Stimulated activated CD8-positive, alpha-beta memory T cell treated with anti-CD3 and anti-CD28 coated beads, Interleukin-7, amount 100 ng/mL, for 24 hours (primary cell): ENCODE data around the gene PROP1.
"Not testable (repeated sequence)": the region's sequence is repeated elsewhere in the genome, so short reads cannot be mapped to it uniquely, and the experiment has no call there.

ENCODE experiments used
- DNase-seq: peaks from one replicate; pipeline ENCODE4 v3.0.0-alpha.2; 2020; ENCODE audit warnings: low read depth

The PROP1 gene

GRCh38 chr5:177982072-177982727, 13.8 kb downstream of the PROP1 start:
- DNase-seq: no peak

- no peak for DNase-seq
Measured at GRCh38 chr5:177981296-177982071, 14.6 kb downstream of the PROP1 start.

DNA sequence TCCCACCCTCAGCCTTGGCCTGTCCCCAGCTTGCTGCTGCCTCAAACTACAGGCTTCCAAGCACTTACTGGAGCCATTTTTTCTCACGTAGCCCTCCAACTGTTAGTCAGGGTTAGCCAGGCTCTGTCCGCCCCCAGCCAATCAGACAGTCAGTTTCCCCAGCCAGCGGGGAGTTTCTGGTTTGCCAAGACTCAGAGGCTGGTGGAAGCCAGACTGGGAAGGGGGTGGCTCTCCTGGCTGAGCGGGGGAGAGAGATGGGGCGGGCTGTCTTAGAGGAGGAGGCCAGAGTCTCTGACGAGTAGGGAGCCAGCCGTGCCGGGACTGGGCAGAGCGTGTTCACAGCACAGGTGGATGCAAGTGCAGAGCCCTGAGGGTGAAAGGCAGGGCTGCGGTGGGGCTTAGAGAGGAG, 15.3 kb downstream of the PROP1 start:
- no peak for DNase-seq

GRCh38 chr5:177977600-177977999, 18.4 kb downstream of the PROP1 start:
- DNase-seq: not testable (repeated sequence)

DNA sequence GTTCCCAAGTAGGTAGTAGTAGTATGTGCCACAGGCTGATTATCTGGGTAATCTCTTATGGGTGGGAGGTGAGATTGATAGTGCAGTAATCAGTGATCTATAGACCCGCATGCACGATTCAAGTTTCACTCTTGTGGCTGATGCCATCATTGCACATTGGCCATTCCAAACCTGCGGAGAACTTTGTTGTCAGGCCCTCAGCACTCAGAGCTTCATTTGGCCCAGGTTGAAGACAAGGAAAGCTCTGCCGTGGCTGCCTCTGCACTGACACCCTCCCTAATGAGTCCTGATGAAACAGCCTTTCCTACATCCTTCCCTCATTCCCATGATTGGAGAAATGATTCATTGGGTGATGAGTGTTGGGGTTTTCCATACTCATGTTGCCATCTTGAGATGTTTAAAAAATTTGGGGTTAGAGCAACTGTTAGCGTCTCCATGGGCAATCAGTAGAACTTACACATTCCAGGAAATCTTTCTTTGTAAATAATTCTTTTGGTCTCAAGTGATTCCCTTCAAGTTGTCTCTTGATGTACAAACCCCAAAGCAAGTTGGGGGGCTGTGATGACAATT, 22.9 kb downstream of the PROP1 start:
- no peak for DNase-seq

- no peak for DNase-seq
Measured at GRCh38 chr5:177972613-177973012, 23.4 kb downstream of the PROP1 start.

DNA sequence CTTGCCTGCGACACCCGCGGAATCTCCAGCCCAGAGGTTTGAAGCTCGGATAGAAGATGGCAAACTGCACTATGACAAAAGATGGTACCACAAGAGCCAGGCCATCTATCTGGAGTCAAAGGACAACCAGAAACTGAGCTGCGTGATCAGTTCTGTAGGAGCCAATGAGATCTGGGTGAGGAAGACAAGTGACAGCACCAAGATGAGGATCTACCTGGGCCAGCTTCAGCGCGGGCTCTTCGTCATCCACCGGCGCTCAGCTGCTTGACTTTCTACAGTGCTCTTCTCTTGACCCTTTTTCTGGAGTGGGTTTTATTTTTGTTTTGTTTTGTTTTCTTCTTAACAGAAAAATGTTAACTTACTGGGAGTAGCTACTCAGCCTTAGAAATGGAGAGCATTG, 24.0 kb downstream of the PROP1 start:
- not testable (repeated sequence) for DNase-seq

DNA sequence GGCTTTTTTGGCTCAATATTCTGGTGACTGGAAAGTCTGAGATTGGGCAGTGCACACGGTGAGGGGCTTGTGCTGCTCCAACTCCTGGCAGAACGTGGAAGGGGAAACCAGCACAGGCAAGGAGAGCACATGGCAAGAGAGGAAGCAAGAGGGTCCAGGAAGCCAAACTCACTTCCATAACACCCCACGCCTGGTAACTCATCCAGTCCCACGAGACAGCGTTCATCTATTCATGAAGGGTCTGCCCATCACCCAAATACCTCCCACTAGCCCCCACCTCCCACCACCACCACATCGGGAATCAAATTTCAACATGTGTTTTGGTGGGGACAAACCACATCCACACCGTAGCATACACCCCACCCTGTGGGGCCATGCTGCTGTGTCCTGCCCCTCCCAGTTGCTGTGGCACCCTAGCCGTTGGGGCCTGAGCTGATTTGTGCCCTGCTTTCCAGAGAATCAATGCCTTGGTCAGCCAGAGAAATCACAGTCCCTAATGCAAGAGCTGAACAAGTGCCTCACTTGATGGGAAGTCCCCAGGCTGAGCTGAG, 27.3 kb downstream of the PROP1 start:
- DNase-seq: no peak

DNA sequence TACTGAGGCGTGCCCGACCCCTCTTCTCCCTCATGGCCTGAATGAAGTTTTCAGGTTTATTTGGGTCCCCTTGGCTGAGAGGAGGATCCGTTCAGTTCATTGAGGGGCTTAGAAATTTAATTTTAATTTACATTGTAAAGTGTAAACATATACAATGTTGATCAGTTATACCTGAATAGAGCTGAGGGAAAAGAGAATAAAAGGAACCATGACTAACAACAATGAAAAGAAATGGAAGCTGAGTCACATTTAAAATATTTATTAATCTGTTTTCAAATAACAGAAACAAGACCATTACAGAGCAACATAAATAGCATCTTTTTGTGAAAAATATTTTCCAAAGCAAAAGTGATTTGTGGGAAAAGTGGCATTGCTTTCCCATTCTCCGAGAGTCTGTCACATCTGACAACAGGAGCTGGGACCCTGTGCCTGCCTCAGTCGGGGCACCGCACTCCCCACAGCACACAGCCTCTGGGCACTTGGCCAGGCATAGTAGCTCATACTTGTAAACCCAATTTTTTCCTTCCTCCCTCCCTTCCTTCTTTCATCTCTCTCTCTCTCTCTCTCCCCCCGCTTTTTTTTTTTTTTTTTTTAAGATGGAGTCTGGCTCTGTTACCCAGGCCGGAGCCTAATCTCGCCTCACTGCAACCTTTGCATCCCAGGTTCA, 28.7 kb downstream of the PROP1 start:
- no peak for DNase-seq

DNA sequence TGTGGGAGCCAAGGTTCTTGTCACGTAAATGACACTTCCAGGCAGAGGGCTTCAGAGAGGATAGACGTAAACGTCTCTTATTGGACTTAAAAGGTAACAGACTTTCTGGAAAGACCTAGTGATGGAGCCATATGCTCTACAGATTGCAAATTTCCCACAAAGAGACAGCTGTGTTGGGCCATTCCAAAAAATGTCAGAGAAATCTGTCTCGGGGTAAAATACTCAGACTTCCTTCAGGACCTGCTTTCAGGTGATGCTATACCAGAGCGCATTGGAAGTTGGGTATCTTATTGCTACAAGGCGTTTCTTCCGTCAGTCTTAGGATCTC, 29.2 kb downstream of the PROP1 start:
- no peak for DNase-seq

DNA sequence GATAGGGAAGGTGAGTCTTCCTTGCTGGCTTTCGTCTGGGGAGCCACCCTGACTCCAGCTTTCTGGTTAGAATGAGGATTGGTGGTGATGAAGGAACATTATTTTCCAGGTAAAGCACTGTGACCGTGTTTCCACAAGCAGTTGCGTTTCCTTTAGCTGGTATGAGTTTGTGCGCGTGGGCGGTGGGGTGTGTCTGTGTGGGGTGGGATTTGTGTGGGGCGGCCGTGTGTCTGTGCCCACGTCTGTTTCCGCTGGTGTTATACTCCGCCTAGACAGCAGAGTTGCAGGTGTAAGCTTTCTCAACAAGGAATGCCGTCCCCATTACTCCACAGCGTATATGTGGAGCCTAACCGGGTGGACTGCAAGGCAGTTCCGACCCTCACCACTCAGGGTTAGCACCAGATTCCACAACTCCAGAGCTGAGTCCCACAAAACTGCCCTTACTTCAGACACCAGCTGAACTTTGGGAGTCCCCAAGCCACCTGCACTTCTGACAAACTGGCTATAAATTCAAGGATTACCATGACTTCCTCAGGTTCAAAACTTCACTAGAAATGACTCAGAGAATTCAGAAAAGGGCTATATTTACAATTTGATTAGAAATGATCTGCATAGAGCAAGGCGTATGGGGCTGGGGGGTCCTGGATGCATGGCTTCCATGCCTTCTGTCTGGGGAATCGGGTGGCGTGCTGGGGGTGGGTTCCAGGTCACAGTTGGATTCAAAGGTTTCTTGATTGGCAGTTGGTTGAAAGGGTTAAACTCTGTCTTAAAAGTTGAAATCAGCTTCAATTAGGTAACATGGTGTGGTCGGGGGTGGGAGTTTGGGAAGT, 29.8 kb downstream of the PROP1 start:
- DNase-seq: no peak

DNA sequence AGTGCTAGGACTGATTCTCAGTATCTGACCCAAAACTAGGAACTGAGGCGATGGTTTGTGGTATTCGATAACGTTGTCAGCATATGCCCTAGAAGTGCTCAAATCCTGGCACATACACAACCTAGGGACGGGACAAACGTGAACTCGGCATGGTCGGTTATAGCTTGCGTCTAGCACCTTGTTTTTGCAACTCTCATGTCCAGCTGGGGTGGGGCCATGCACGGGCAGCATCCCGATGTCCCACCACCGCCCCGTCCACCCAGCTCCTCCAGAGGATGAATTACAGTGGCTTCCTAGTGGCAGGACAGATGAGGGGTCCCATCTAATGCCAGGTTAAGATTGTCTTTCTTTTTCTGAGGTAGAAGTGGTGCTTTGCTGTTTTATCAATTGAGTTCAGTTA, 31.6 kb downstream of the PROP1 start:
- DNase-seq: no peak

GRCh38 chr5:177963966-177964365, 32.1 kb downstream of the PROP1 start:
- no peak for DNase-seq

GRCh38 chr5:177959315-177959714, 36.7 kb downstream of the PROP1 start:
- no peak for DNase-seq

- DNase-seq: no peak
Measured at GRCh38 chr5:177958696-177959095, 37.3 kb downstream of the PROP1 start.

DNA sequence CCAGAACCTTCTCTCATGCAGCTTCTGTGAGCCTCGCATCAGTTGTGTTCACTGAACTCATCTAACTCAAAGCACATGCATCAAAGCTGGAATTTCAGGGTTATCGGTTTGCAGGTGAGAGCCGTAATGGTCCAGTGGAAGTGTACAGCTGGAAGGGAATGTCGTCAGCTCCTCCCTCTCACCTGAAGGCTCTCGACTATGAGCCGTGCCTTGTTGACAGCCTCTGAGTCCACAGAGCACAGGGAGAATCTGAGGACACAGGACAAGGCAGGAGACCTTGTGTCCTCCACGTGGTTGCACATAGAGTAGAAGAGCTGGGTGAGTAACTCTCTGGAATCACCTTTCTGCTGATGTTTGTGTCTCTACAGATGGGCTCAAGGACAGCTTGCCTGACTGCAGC, 38.8 kb downstream of the PROP1 start:
- DNase-seq: no peak

DNA sequence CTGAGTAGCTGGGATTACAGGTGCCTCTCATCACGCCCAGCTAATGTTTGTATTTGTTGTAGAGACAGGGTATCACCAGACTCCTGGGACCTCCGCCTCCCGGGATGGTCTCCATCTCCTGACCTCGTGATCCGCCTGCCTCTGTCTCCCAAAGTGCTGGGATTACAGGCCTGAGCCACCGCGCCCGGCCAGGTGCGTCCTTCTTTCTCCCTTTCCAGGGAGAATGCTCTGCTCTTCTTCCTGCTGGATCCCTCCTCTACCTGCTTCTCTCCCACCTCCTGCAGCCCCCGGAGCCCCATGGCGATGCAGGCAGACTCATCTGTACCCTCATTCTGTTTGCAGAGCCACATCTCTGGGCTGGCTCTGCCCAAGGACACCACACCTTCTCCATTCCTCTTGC, 42.9 kb downstream of the PROP1 start:
- not testable (repeated sequence) for DNase-seq

- not testable (repeated sequence) for DNase-seq
Measured at GRCh38 chr5:177949656-177950055, 46.4 kb downstream of the PROP1 start.

DNA sequence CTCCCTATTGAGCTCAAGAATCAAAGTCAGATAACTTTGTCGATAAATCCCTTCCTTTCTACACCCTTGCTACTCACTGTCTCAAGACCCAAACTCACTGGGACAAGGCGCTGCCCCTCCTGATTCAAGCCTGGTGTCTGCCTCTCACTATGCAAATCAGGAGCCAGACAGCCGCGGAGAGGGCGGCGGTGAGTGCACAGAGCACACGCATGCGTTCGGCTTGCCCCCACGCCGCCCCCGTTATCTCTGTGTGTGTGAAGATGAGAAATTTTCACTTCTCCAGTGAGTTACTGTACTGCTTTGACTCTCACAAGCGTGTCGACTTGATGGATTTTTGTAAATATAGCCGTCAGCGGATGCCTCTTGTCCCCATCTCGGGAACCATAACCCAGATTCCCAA, 47.0 kb downstream of the PROP1 start:
- not testable (repeated sequence) for DNase-seq

DNA sequence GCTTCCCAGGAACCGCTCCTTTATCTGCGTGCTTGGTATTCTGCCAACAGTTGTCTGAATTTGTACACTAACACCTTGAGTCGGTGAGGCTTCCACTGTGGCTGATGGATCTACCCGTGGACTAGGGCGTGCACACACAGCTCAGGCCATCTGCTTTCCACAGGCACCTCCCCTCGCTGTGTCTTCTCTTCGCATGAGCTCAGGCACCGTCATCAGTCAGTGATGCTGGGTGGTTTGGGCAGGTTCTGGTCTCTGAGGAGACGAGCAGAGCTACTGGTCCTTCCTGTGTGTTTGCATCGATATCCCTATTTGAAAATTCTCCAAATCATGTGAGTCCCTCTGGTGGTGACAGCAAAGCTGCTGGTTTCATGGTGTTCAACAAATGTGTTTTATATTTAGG, 48.1 kb downstream of the PROP1 start:
- DNase-seq: not testable (repeated sequence)

GRCh38 chr5:177945601-177946283, 50.3 kb downstream of the PROP1 start:
- not testable (repeated sequence) for DNase-seq
